Adipose tissue (tissue), 3 donors: ENCODE results near the gene YAP1. TPM values are rescaled to one million over a fixed set of nuclear protein-coding genes. Genes with fewer than 3 reads are reported as not detected.
"Not testable (repeated sequence)": the region's sequence is repeated elsewhere in the genome, so short reads cannot be mapped to it uniquely, and the experiment has no call there.

Source experiments
- H3K27ac ChIP-seq: one replicate; pipeline ENCODE4 v1.5.1; 2013; ENCODE audit warnings: low read depth, low read length
- WGBS, 3 donors: extraction: QIAGEN DNeasy Blood & Tissue Kit; methylation state at CpG; one replicate each; pipeline ENCODE4 v1.1.7; 2013; 5-methylcytosine and 5-hydroxymethylcytosine counted together
- polyA plus RNA-seq, 3 donors: library from polyadenylated mRNA; stranded (reverse); fragments of 200-250 nt; gene quantifications; one replicate each; pipeline ENCODE4 v1.2.3, GENCODE V29; 2013
- donor health status: healthy with polysubstance abuse.
- donor health status: Bipolar disorder and iron deficiency.
- donor health status: healthy.

The YAP1 gene
- polyA plus RNA-seq, 3 donors: 10.8 to 53.1 (median 36.2) TPM

- no peak overlapping the region for H3K27ac ChIP-seq
- WGBS, 3 donors: 82 to 89% (median 88%) methylated on average over 6 of the region's 6 CpGs
Observed at GRCh38 chr11:102252339-102252891, 142.2 kb downstream of the YAP1 start.

- no peak overlapping the region for H3K27ac ChIP-seq
- 36 to 40% (median 40%) methylated on average over 3 of the region's 3 CpGs for WGBS, 3 donors
Observed at GRCh38 chr11:102253020-102253715, 142.9 kb downstream of the YAP1 start.

GRCh38 chr11:102254047-102254446 lies 143.8 kb downstream of the YAP1 start:
- 85 to 93% (median 92%) methylated on average over 5 of the region's 5 CpGs for WGBS, 3 donors
- no peak overlapping the region for H3K27ac ChIP-seq

DNA sequence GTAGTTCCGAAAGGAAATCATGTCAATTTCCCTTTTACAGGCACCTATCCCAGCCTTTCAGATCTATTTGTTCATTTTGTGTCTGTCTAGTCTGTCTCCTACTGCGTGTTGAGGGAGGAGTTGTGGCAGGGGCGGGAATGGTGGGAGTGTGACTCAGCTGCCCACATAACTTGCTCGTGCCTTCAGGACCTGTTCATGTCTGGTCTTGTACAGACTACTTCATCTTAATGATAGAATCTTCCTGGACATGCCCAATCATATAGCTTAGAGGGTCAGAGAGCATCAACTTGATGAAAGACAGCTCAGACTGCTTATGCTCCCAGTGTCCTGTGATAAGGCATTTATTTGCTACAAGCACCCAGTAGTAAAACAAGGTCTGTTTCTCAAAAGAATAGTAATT lies 146.0 kb downstream of the YAP1 start:
- no peak overlapping the region for H3K27ac ChIP-seq
- WGBS, 3 donors: 84 to 87% (median 86%) methylated on average over 4 of the region's 4 CpGs

DNA sequence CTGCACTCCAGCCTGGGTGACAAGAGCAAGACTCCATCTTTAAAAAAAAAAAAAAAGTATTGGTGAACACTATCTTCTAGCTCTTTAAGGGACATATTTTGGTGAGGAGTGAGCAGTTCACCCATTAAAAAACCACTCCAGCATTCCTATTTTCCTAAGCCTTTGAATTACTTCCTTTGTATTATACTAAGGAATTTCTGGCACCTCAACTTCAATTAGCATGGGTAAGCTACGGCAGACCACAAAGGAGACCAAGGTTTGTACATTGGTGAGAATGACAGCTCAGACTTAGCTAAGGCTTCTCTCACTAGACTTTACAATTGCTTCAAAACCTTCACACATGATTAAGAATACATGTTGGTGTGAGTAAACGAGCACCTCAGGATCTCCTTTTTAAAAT lies 150.0 kb downstream of the YAP1 start:
- H3K27ac ChIP-seq: no peak overlapping the region
- WGBS, 3 donors: 74 to 85% (median 75%) methylated on average over 2 of the region's 2 CpGs

GRCh38 chr11:102263379-102264003 lies 153.2 kb downstream of the YAP1 start:
- H3K27ac ChIP-seq: no peak overlapping the region
- 94 to 97% (median 94%) methylated on average over 3 of the region's 3 CpGs for WGBS, 3 donors

DNA sequence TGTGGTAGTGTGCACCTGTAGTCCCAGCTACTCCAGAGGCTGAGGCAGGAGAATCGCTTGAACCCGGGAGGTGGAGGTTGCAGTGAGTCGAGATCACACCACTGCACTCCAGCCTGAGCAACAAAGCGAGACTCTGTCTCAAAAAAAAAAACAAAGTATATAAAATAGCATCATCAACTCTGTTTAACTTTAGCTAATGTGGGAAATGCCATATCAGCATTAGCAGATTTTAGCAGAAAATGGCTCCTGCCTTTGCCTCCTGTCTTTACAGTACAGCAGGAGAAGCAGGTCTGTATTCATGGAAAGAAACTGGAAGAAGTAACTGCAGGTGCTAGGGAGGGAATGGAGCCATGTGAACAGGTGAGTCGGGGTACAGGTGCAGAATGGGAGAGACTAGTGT lies 154.5 kb downstream of the YAP1 start:
- H3K27ac ChIP-seq: not testable (repeated sequence)
- WGBS, 3 donors: 92 to 97% (median 93%) methylated on average over 5 of the region's 5 CpGs

DNA sequence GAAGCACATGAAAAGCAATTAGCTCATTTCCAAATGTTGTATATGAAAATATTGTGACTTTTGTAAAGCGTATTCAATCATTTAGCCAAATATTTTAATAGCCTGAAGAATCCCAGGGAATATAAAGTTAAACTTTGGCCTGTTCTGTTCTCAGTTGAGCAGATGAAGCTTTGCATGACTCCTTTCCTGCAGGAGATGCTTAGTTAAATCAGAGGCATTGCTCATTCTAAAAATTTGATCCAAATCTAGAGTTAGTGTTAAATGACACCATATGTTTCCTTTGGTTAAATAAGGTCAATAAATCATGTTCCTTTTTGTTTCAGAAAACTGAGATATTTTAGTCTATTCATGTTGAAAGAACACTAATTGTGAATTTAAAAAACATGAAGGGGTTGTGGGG lies 155.9 kb downstream of the YAP1 start:
- no peak overlapping the region for H3K27ac ChIP-seq
- 75 to 91% (median 89%) methylated on average over 1 of the region's 1 CpG for WGBS, 3 donors

GRCh38 chr11:102267609-102268008 lies 157.4 kb downstream of the YAP1 start:
- 34 to 56% (median 40%) methylated on average over 5 of the region's 5 CpGs for WGBS, 3 donors
- no peak overlapping the region for H3K27ac ChIP-seq

DNA sequence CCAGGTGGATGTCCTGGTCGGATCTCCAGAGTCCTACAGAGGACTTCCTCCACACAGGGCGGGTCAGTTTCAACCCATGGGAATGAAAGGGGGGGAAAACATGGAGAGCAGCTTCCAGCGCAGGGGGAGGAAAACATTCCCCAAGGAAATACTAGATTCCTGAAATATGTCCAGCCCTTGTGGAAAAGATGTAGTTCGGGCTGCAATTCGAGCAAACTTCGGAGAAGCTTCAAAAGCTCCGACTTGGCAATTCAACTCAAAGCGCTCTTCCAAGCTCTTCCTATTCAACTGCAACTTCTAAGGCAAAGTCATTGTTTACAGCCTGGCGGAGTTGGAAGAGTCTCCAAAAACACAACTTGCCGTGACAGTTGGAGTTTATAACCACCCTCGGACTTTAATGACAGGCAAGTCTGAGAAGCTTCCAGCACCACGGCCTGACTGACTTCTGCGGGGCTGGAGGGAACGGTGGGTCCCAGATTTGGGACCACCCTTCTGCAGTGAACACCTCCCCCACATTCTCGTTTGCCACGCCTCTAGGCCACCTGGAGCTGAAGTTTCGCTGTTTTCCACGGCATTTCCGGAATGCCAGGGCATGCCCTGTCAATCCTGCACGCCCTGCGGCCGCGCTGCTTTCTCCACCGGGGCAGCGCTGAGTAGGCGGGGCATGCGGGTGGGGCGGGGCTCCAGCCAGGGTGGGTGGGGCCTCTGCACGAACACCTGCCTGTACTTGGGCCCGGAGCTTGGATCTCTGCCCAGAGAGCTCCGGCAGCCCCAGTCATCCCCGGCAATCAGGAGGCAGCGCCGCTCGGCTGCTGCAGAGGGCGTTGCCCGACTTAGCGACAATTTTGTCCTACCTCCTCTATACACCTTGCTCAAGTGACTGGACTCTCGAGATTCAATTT lies 158.1 kb downstream of the YAP1 start:
- 11 to 17% (median 15%) methylated on average over 39 of the region's 39 CpGs for WGBS, 3 donors
- no peak overlapping the region for H3K27ac ChIP-seq

DNA sequence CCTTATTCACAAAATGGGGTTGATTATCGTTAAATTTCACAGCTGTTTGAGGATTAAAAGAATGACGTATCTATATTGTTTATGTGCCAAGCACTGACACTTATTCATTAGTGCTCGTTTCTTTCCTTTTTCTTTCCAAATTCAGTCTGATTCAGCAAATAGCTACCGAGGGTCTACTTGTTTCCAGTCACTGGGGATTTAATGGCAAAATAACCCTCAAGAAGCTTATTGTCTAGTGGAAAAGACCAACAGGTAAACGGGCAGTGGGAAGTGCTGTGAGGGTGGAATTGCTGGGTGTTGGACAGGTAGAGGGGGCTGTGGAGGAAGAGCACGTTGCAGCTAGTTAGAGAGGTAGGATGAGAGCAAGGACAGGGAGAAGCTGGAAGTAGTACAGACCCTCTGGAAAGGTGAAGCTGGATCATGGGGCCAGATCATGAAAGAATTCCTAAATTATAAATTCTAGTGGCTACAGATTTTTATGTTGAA lies 158.8 kb downstream of the YAP1 start:
- no peak overlapping the region for H3K27ac ChIP-seq
- WGBS, 3 donors: 12 to 15% (median 15%) methylated on average over 6 of the region's 6 CpGs

- H3K27ac ChIP-seq: no peak overlapping the region
- WGBS, 3 donors: 80 to 85% (median 84%) methylated on average over 2 of the region's 2 CpGs
Observed at GRCh38 chr11:102269927-102270326, 159.7 kb downstream of the YAP1 start.

DNA sequence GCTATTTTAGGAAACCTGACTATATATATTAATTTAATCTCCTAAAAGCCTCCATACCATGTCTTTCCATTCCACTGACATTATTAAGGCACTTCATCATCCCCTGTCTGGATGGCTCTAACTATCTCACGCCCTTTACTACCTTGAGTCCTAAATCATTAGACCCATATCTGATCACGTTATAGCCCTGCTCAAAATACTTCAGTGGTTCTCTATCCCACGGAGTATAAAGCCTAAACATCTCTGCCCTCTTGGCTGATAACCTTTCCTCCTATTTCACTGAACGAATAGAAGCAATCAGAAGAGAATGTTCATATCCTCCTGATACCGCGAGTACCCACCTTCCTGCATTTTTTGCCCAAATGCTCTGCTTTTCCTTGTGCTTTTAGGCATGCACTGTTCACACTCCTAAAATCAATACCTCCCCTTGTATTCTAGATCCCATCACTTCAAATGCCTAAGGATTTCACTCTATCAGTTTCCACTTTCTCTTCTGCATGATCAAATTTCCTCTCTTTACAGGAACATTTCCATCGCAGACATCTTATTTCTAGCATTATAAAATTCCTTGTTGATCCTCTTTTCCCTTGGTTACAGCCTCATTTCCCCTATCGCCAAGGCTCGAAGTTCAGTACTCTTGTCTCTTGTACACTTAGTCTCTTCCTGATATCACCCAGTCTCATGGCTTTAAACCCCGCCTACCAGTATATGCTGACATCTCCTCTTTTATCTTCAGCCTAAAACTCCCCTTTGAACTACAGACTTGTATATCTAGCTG lies 162.0 kb downstream of the YAP1 start:
- no peak overlapping the region for H3K27ac ChIP-seq
- 78 to 80% (median 78%) methylated on average over 10 of the region's 10 CpGs for WGBS, 3 donors

DNA sequence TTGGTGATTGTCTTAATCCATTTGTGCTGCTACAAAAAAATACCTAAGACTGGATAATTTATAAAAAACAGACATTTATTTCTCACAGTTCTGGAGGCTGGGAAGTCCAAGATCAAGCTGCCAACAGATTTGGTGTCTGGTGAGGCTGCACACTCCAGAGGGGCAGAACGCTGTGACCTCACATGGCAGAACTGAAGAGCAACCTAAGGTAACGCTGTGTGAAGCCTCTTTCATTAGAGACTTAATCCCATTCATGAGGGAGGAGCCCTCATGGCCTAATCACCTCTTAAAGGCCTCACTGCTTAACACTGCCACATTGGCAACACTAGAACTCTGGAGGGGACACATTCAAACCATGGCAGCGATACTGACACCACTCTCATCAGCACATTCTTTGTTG lies 164.4 kb downstream of the YAP1 start:
- H3K27ac ChIP-seq: no peak overlapping the region
- WGBS, 3 donors: 97 to 98% (median 97%) methylated on average over 3 of the region's 3 CpGs

- no peak overlapping the region for H3K27ac ChIP-seq
- WGBS, 3 donors: 52 to 64% (median 63%) methylated on average over 4 of the region's 4 CpGs
Observed at GRCh38 chr11:102276362-102276761, 166.1 kb downstream of the YAP1 start.

DNA sequence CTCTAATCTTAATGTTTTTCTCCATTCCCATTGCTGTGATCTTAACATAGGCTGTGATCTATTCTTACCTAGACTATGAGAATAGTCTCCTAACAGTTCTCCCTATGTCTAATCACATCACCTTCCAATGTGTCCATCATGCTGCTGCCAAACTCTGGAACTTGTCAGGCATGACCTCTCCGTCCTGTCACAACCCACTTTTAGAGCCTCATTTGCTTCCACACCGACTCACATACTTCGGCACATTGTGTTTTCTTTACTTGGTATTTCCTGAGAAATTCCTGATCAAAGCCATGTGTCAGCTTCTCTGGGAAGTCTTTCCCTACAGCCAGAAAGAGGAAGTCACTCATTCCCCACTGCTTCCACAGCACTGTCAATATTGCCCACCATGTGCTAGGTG lies 166.5 kb downstream of the YAP1 start:
- no peak overlapping the region for H3K27ac ChIP-seq
- 24 to 58% (median 57%) methylated on average over 3 of the region's 3 CpGs for WGBS, 3 donors

DNA sequence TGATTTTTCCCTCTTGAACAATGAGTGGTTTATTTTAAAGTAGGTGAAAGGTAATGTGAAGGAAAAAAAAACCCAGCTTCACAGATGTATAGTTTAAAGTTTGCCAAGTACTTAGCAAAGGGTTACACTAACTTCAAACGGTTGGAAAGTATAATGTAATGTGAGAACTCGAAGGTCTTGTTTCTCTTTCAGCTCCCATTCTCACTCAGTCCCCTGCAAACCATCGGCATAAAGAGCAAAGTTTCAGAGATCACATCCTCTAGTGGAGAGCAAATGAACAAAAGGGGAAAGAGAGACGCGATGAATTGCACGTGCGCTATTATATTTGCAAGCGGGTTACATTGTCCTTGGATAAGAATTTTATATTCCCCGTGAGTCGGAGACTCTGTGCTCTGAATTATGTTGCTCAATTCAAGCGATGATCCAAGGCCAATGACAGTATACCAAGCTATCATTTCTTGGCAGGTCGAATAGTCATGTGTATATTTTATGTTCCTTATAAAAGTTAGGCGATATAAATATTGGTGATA lies 169.5 kb downstream of the YAP1 start:
- 6 to 16% (median 14%) methylated on average over 13 of the region's 13 CpGs for WGBS, 3 donors
- no peak overlapping the region for H3K27ac ChIP-seq
